Esophagus muscularis mucosa (tissue), 4 donors: ENCODE data around the gene KCNQ1.

Experiments
- EP300 ChIP-seq: sonication (generic); formaldehyde crosslinking; IDR thresholded peaks from one replicate; pipeline ENCODE4 v1.6.1; 2017; ENCODE audit warnings: antibody characterized with exemption
- POLR2A ChIP-seq: fragments of 450-650 bp; IDR thresholded peaks from one replicate; pipeline ENCODE4 v1.6.1; 2017; ENCODE audit warnings: antibody characterized with exemption, moderate library complexity, mild to moderate bottlenecking, low read depth
- POLR2AphosphoS5 ChIP-seq, 2 donors: sonication (generic); formaldehyde crosslinking; IDR thresholded peaks; one replicate each; pipeline ENCODE4 v1.6.1; 2017; ENCODE audit warnings: antibody characterized with exemption in 2 of 2
- TF ChIP-seq, protein P1 (sequence below), 3 experiments: fragments of 200-600 bp in 2 of 3; fragments of 450-650 bp in 1 of 3; sonication (generic) in 2 of 3; IDR thresholded peaks; one replicate each; pipeline ENCODE4 v1.5.1; 2017 to 2019; ENCODE audit warnings: antibody characterized with exemption in 3 of 3, mild to moderate bottlenecking in 2 of 3, moderate library complexity in 1 of 3

DNA sequence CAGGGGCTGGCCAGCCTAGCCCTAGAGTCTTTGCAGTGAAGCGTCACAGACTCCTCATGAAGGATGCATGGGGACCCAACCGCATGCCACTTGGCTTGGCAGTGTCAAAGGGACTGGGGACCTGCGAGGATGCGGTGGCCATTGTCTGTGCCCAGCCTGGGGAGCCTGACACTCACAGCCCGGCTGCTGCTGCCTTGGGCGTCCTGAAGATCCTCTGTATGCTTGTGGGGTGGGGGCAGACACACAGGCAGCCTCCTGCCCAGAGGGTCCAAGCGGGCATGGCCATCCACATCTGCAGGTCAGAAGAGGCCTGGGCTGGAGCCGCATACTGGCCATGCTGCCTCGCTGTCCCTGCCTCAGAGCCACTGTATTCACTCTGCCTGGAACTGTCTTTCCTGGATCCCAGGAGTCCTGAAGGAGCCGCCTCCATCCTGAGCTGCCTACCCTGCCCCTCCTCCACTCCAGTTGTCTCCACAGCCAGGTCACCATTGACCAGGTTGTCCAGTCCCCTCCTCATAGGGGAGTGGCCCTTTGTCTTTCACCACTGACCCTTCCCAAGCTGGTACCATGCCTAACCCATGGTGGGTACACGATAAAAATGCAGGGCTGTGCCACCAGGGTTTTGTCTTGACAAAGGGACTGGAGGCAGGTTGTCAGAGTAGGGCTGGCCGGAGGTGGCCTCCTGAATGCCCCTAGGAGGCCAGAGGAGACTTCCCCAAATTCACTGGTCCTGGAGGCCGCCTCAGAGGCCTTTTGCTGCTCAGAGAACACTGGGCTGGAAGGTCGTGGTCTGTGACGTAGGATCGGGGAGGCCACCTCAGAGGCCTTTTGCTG lies 148.0 kb downstream of the KCNQ1 start:
- TF ChIP-seq POLR2A (no peak), POLR2AphosphoS5 (IDR thresholded peaks at IDR 0.05) (no peak), EP300 (no peak)
- TF ChIP-seq, protein P1, sequence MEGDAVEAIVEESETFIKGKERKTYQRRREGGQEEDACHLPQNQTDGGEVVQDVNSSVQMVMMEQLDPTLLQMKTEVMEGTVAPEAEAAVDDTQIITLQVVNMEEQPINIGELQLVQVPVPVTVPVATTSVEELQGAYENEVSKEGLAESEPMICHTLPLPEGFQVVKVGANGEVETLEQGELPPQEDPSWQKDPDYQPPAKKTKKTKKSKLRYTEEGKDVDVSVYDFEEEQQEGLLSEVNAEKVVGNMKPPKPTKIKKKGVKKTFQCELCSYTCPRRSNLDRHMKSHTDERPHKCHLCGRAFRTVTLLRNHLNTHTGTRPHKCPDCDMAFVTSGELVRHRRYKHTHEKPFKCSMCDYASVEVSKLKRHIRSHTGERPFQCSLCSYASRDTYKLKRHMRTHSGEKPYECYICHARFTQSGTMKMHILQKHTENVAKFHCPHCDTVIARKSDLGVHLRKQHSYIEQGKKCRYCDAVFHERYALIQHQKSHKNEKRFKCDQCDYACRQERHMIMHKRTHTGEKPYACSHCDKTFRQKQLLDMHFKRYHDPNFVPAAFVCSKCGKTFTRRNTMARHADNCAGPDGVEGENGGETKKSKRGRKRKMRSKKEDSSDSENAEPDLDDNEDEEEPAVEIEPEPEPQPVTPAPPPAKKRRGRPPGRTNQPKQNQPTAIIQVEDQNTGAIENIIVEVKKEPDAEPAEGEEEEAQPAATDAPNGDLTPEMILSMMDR (IDR thresholded peaks at IDR 0.05): no peak
